HG03139 (cell line): Measurements from ENCODE around the gene RAD51.
A peak's percentile ranks its signal among the peaks of the same experiment; 100 is the strongest.

Experiments
- ATAC-seq: cut with Tn5 transposase; IDR thresholded peaks from one replicate; pipeline ENCODE4 v1.9.1; 2021; ENCODE audit not compliant: unreplicated experiment

The RAD51 gene

DNA sequence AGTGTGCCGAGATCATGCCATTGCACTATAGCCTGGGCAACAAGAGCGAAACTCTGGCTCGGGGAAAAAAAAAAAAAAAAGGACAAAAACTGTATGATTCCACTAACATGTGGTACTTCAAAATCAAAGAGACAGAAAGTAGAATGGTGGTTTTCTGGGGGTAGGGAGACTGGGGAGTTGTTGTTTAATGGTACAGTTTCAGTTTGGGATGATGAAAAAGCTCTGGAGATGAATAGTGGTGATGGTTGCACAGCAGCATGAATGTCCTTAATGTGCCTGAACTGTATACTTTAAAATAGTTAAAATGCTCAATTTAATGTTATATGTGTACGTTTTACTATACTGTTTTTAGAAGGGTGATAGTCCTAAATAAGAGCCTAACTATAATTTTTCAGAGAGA lies 27.4 kb downstream of the RAD51 start:
- no peak for ATAC-seq

DNA sequence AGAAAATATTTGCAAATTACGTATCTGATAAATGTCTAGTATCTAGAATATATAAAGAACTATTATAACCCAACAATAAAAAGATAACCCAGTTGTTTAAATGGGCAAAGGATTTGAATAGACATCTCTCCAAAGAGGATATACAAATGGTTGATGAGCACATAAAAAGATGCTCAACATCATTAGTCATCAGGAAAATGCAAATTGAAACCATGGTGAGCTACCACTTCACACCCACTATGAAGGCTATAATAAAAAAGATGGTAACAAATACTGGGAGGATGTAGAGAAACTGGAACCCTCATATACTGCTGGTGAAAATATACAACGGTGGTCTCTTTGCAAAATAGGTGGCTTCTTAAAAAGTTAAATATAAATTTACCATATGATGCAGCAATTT lies 28.0 kb downstream of the RAD51 start:
- ATAC-seq, result no peak

DNA sequence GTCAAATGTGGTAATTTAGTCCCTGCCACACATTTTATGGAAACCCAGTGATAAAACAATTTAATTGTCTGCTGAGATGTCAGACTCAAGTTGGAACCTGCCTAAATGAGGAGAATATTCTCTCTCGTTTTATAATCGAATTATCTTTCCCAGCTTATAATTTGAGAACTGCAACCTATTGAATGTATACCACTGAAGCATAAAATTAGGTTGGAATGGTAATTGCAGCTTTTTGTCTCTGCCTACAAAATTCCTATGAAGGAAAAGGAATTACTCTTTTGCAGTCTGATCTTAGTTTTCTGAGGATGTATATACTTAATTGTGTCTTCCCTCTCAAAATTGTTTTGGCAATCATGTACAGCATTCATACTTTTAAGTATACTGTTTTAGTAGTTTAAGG lies 28.9 kb downstream of the RAD51 start:
- ATAC-seq, result no peak

DNA sequence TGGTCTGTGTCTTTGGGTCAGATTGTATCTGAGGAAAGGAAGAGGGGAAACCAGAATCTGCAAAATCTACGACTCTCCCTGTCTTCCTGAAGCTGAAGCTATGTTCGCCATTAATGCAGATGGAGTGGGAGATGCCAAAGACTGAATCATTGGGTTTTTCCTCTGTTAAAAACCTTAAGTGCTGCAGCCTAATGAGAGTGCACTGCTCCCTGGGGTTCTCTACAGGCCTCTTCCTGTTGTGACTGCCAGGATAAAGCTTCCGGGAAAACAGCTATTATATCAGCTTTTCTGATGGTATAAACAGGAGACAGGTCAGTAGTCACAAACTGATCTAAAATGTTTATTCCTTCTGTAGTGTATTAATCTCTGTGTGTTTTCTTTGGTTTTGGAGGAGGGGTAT lies 36.1 kb downstream of the RAD51 start:
- no peak for ATAC-seq

GRCh38 chr15:40736575-40736974 lies 41.6 kb downstream of the RAD51 start:
- no peak for ATAC-seq

DNA sequence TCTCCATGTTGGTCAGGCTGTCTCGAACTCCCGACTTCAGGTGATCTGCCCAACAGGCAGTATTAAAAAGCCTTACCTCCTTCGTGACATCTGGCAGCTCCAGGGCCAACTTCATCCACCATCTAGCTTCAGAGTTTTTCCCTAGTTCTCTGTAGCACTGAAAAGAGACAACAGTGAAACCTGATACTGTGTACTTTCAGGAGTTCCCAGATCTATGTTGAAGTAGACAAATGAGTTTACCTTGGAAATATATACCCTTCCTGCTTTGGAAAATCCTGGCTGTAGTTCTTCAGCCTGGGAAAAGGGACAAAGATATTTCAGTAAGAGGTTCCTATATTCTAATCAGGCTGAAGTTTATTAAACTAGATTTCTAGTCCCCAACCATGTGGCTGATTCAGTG lies 42.1 kb downstream of the RAD51 start:
- ATAC-seq, result no peak

- no peak for ATAC-seq
Measured at GRCh38 chr15:40739047-40739446, 44.1 kb downstream of the RAD51 start.

GRCh38 chr15:40739854-40740253 lies 44.9 kb downstream of the RAD51 start:
- ATAC-seq, result no peak

GRCh38 chr15:40743485-40743901 lies 48.5 kb downstream of the RAD51 start:
- no peak for ATAC-seq

DNA sequence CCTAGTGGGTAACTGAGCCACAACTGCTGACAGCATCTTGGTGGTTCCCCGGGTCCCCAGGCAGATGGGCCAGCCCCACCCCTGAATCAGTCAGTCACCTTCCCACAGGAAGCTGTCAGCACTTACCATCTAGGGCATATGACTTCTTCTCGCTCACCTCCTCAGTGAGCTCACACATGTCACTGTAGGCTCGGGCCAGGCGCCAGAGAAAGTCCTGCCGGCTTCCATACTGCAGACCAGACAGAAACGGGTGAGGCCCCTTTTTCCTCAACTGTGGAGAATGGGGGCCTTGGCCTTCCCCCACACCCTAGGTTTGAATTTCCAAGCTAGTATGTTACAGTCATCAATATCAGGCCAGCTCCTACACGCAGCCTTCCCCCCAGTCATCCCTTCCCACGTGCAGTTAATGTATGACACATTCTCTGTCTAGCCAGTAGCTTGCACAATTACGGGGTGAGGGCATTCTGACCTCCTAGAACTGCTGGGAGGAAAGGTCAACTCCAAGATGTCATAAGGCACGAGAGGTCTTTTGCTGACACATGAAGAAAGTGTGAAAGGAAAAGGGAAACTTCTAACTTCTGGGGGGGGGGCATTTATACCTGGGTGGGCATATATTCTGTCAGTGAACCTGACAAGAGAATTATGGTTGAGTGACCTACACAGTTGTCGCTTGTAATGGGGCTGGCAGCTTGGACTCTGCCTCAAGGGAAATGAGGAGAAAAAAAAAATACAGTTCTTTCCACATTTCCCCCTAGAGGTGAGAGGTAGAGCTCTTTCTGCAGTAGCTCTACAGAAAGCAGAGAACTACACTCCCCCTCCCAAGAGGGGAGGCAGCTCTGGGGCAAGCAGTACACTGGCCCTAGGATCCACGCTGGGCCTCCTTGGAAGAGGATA lies 49.2 kb downstream of the RAD51 start:
- no peak for ATAC-seq

DNA sequence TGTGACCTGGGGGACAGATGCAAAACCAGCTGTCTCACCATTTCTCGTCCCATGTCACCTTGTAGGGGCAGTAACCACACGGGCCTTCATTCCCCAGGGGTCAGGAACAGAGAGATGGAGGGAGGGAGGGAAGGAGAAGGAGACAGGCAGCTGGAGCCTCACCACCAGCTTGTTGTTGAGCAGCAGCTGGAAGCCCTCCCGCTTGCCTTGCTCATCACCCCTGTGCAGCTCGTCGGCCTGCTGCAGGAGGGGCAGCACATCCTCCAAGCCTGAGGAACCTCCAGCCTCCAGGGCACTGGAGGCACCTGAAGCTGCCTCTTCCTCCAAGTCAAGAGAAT lies 49.8 kb downstream of the RAD51 start:
- ATAC-seq, result no peak

GRCh38 chr15:40746916-40747418 lies 52.0 kb downstream of the RAD51 start:
- ATAC-seq, result no peak

GRCh38 chr15:40747685-40748631 lies 53.0 kb downstream of the RAD51 start:
- ATAC-seq, result no peak

- ATAC-seq, result no peak
Measured at GRCh38 chr15:40749151-40749630, 54.2 kb downstream of the RAD51 start.

DNA sequence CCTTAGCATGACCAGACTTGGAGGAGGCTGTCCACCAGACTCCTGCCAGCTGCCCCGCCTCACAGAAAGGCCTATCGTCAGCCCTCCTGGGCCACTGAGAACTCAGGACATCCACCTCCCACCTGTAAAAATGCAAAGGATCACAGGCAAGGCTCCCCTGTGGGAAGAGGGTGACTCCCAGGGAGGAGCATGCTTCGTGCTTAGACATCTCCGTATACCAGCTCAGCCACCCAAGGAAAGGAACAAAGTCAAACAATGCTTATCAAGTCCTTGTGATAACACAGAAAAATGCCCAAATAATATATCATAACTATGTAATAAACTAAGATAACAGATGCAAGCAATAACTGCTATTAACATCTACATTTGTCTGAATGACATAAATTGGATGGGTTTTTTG lies 55.9 kb downstream of the RAD51 start:
- no peak for ATAC-seq

- no peak for ATAC-seq
Measured at GRCh38 chr15:40751745-40752144, 56.8 kb downstream of the RAD51 start.

GRCh38 chr15:40754574-40754882 lies 59.6 kb downstream of the RAD51 start:
- peak; percentile 10 for ATAC-seq

GRCh38 chr15:40754883-40755811 lies 60.2 kb downstream of the RAD51 start, which contains the start of gene RMDN3:
Gene RMDN3 (minus strand): TSS chr15:40755254. CDS start chr15:40754783, 471 bp downstream.
- peak; percentile 78 for ATAC-seq

- ATAC-seq, result no peak
Measured at GRCh38 chr15:40755812-40756208, 60.8 kb downstream of the RAD51 start.

DNA sequence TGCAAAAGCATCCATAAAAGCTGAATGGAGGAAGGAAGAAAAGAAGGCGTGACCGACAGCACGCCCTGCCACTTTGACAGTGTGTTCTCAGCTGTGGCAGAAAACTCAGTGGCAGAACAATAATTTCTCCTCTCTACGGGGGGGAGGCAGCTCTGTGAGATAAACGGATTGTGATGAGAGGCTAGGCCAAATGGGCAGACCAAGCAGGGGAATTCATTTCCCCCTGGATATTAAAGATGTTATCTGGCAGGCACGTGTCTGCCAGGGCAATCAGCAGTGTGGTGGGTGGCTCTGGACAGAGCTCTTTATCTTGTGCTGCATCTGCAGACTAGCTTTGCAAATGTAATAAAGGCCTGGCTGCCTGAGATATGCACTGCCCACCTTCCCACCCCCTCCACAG lies 62.0 kb downstream of the RAD51 start:
- ATAC-seq, result no peak

GRCh38 chr15:40759961-40760360 lies 65.0 kb downstream of the RAD51 start:
- ATAC-seq, result no peak
